ENCODE data around the gene OLIG1.

OLIG1 gene

GRCh38 chr21:33070998-33071769 is 1.2 kb downstream of the OLIG1 start:
- in situ Hi-C loops (cut with MboI; ENCODE audit: low sequenced_read_pairs, unreplicated experiment), result no loop called here
- peak; percentile 46 for DNase-seq (ENCODE audit: low spot score)
- TF ChIP-seq CTCF (IDR thresholded peaks at IDR 0.05; ENCODE audit: borderline replicate concordance, control extremely low read depth, extremely low read depth, insufficient read depth, missing control alignments), result no peak

- in situ Hi-C loops (cut with MboI; ENCODE audit: low sequenced_read_pairs, unreplicated experiment), result no loop called here
- DNase-seq (ENCODE audit: low spot score), result no peak
- no peak for TF ChIP-seq CTCF (IDR thresholded peaks at IDR 0.05; ENCODE audit: borderline replicate concordance, control extremely low read depth, extremely low read depth, insufficient read depth, missing control alignments)
Observed at GRCh38 chr21:33071770-33072306, 1.9 kb downstream of the OLIG1 start.

GRCh38 chr21:33073636-33074035 is 3.7 kb downstream of the OLIG1 start:
- in situ Hi-C loops (cut with MboI; ENCODE audit: low sequenced_read_pairs, unreplicated experiment), result no loop called here
- no peak for DNase-seq (ENCODE audit: low spot score)
- no peak for TF ChIP-seq CTCF (IDR thresholded peaks at IDR 0.05; ENCODE audit: borderline replicate concordance, control extremely low read depth, extremely low read depth, insufficient read depth, missing control alignments)

- in situ Hi-C loops (cut with MboI; ENCODE audit: low sequenced_read_pairs, unreplicated experiment), result no loop called here
- DNase-seq (ENCODE audit: low spot score), result no peak
- TF ChIP-seq CTCF (IDR thresholded peaks at IDR 0.05; ENCODE audit: borderline replicate concordance, control extremely low read depth, extremely low read depth, insufficient read depth, missing control alignments), result no peak
Observed at GRCh38 chr21:33075128-33075527, 5.2 kb downstream of the OLIG1 start.

- in situ Hi-C loops (cut with MboI; ENCODE audit: low sequenced_read_pairs, unreplicated experiment), result no loop called here
- TF ChIP-seq CTCF (IDR thresholded peaks at IDR 0.05; ENCODE audit: borderline replicate concordance, control extremely low read depth, extremely low read depth, insufficient read depth, missing control alignments), result no peak
- DNase-seq (ENCODE audit: low spot score), result no peak
Observed at GRCh38 chr21:33075596-33076195, 5.8 kb downstream of the OLIG1 start.

- in situ Hi-C loops (cut with MboI; ENCODE audit: low sequenced_read_pairs, unreplicated experiment), result no loop called here
- DNase-seq (ENCODE audit: low spot score), result no peak
- no peak for TF ChIP-seq CTCF (IDR thresholded peaks at IDR 0.05; ENCODE audit: borderline replicate concordance, control extremely low read depth, extremely low read depth, insufficient read depth, missing control alignments)
Observed at GRCh38 chr21:33076600-33077329, 6.8 kb downstream of the OLIG1 start.

All from GM13976 (cell line).